IMR-90 (cell line): ENCODE data around the gene VAV3. TPM values are rescaled to one million over a fixed set of nuclear protein-coding genes. Genes with fewer than 3 reads are reported as not detected.

Experiments
- ATAC-seq: fragments of 200-7000 bp; cut with Tn5 transposase; 2 replicates; pipeline ENCODE4 v1.9.1; 2020; ENCODE audit warnings: low read depth, mild to moderate bottlenecking, moderate library complexity
- BruUV-seq: library from RNA; stranded (reverse); fragments of 400-500 nt; replicated peaks from 2 replicates; lab custom pipeline; 2021; lab: Mats Ljungman, UMichigan
- CTCF ChIA-PET: fragments of 300-600 bp; formaldehyde crosslinking; extraction: SDS; loops from one replicate; lab custom pipeline; 2021; ENCODE audit warnings: antibody characterized with exemption; lab: Yijun Ruan, JAX
- POLR2A ChIA-PET: fragments of 300-600 bp; sonication (Branson Sonifier 250); formaldehyde crosslinking; loops from one replicate; lab custom pipeline; 2022; ENCODE audit warnings: antibody characterized with exemption; ENCODE audit not compliant: unreplicated experiment; lab: Charles Lee
- DNase-seq: peaks from one replicate; pipeline ENCODE4 v3.0.0; 2013
- H2AFZ ChIP-seq: replicated peaks from 2 replicates; pipeline ENCODE3; 2013; ENCODE audit warnings: low read length, mild to moderate bottlenecking; ENCODE audit not compliant: poor library complexity
- H2AK5ac ChIP-seq: 2 replicates; pipeline ENCODE4 v1.6.1; 2013; ENCODE audit warnings: low read depth, low read length, inconsistent platforms
- H2AK9ac ChIP-seq: replicated peaks from 2 replicates; pipeline ENCODE3; 2013; ENCODE audit warnings: mild to moderate bottlenecking, low read depth, low read length, moderate library complexity; ENCODE audit not compliant: poor library complexity
- H2BK120ac ChIP-seq: 2 replicates; pipeline ENCODE4 v1.6.1; 2013; ENCODE audit warnings: low read depth, low read length, inconsistent platforms
- H2BK15ac ChIP-seq: 3 replicates; pipeline ENCODE4 v1.6.1; 2013; ENCODE audit warnings: low read depth, low read length, inconsistent platforms
- H2BK20ac ChIP-seq: 2 replicates; pipeline ENCODE4 v1.6.1; 2013; ENCODE audit warnings: low read depth, mild to moderate bottlenecking, inconsistent platforms, low read length, moderate library complexity
- H2BK5ac ChIP-seq: 2 replicates; pipeline ENCODE4 v1.6.1; 2013; ENCODE audit warnings: mild to moderate bottlenecking, low read depth, low read length, inconsistent platforms; ENCODE audit not compliant: poor library complexity, severe bottlenecking
- H3K14ac ChIP-seq: replicated peaks from 2 replicates; pipeline ENCODE4 v1.6.1; 2013; ENCODE audit warnings: low read depth, low read length, inconsistent platforms
- H3K18ac ChIP-seq: 2 replicates; pipeline ENCODE4 v1.6.1; 2013; ENCODE audit warnings: low read depth, low read length, control low read depth
- H3K23ac ChIP-seq: 2 replicates; pipeline ENCODE4 v1.6.1; 2013; ENCODE audit warnings: low read depth, low read length, inconsistent platforms
- H3K27ac ChIP-seq: 2 replicates; pipeline ENCODE4 v1.5.1; 2013; ENCODE audit warnings: mild to moderate bottlenecking, control low read depth, low read length; ENCODE audit not compliant: insufficient read depth
- H3K27me3 ChIP-seq: 2 replicates; pipeline ENCODE4 v1.6.1; 2013; ENCODE audit warnings: low read length; ENCODE audit not compliant: control insufficient read depth, insufficient read depth
- H3K36me3 ChIP-seq: 2 replicates; pipeline ENCODE4 v1.6.1; 2013; ENCODE audit warnings: low read length, mixed read lengths; ENCODE audit not compliant: control insufficient read depth, insufficient read depth
- H3K4ac ChIP-seq: 2 replicates; pipeline ENCODE4 v1.6.1; 2013; ENCODE audit warnings: low read depth, low read length, inconsistent platforms
- H3K4me1 ChIP-seq: 2 replicates; pipeline ENCODE4 v1.6.1; 2013; ENCODE audit warnings: low read length, mixed read lengths; ENCODE audit not compliant: control insufficient read depth, insufficient read depth
- H3K4me2 ChIP-seq: 2 replicates; pipeline ENCODE4 v1.6.1; 2013; ENCODE audit warnings: low read depth, mild to moderate bottlenecking, control low read depth, low read length, moderate library complexity
- H3K4me3 ChIP-seq: 2 replicates; pipeline ENCODE4 v1.5.1; 2013; ENCODE audit warnings: low read depth, mild to moderate bottlenecking, control low read depth, low read length, moderate library complexity; ENCODE audit not compliant: insufficient read depth
- H3K56ac ChIP-seq: 2 replicates; pipeline ENCODE4 v1.6.1; 2013; ENCODE audit warnings: low read length, inconsistent platforms; ENCODE audit not compliant: insufficient read depth; ENCODE audit errors: extremely low read depth
- H3K79me1 ChIP-seq, 2 experiments: 2 replicates each; pipeline ENCODE4 v1.6.1; 2013; ENCODE audit warnings: low read length in 2 of 2, inconsistent platforms in 1 of 2, low read depth in 1 of 2
- H3K9ac ChIP-seq: 2 replicates; pipeline ENCODE4 v1.6.1; 2013; ENCODE audit warnings: low read depth, low read length, control low read depth
- H3K9me1 ChIP-seq: 2 replicates; pipeline ENCODE4 v1.6.1; 2013; ENCODE audit warnings: low read length, inconsistent platforms; ENCODE audit not compliant: insufficient read depth
- H3K9me3 ChIP-seq: 2 replicates; pipeline ENCODE4 v1.6.1; 2013; ENCODE audit warnings: low read length; ENCODE audit not compliant: control insufficient read depth, insufficient read depth
- H4K20me1 ChIP-seq: 2 replicates; pipeline ENCODE4 v1.6.1; 2013; ENCODE audit warnings: low read length, inconsistent platforms; ENCODE audit not compliant: insufficient read depth
- H4K5ac ChIP-seq: 2 replicates; pipeline ENCODE4 v1.6.1; 2013; ENCODE audit warnings: mild to moderate bottlenecking, low read depth, low read length, control low read depth
- H4K8ac ChIP-seq, 2 experiments: 2 replicates each; pipeline ENCODE4 v1.6.1; 2013; ENCODE audit warnings: low read depth in 2 of 2, low read length in 2 of 2, control low read depth in 1 of 2, inconsistent platforms in 1 of 2
- H4K91ac ChIP-seq: 2 replicates; pipeline ENCODE4 v1.6.1; 2013; ENCODE audit warnings: low read depth, low read length, inconsistent platforms; ENCODE audit not compliant: insufficient read depth
- BHLHE40 ChIP-seq: fragments of 150-350 bp; IDR thresholded peaks from 2 replicates; pipeline ENCODE4 v1.6.1; 2016; ENCODE audit warnings: mild to moderate bottlenecking, low read depth, low read length
- CTCF ChIP-seq: conservative IDR thresholded peaks from 2 replicates; pipeline ENCODE4 v1.5.1; 2012; ENCODE audit warnings: mild to moderate bottlenecking, low read depth, low read length, improper control_type of control experiment
- MXI1 ChIP-seq: IDR thresholded peaks from 2 replicates; pipeline ENCODE4 v1.6.1; 2012; ENCODE audit warnings: low read depth, mild to moderate bottlenecking, low read length, moderate library complexity, borderline replicate concordance
- RAD21 ChIP-seq: IDR thresholded peaks from 2 replicates; pipeline ENCODE4 v1.6.1; 2012; ENCODE audit warnings: low read length, improper control_type of control experiment
- RCOR1 ChIP-seq: IDR thresholded peaks from 2 replicates; pipeline ENCODE4 v1.6.1; 2012; ENCODE audit warnings: mild to moderate bottlenecking, low read length, improper control_type of control experiment; ENCODE audit not compliant: insufficient replicate concordance
- SMC3 ChIP-seq: fragments of 150-350 bp; IDR thresholded peaks from 2 replicates; pipeline ENCODE4 v1.6.1; 2016; ENCODE audit warnings: low read depth, mild to moderate bottlenecking, antibody characterized with exemption, low read length, moderate library complexity
- WGBS, 2 experiments: methylation state at CpG; one replicate each; pipeline versions ENCODE4 v1.1.5 to v1.1.7; 2013; ENCODE audit warnings: missing lambda C conversion rate in 2 of 2; ENCODE audit not compliant: insufficient read length in 1 of 2; ENCODE audit errors: extremely low coverage in 2 of 2; 5-methylcytosine and 5-hydroxymethylcytosine counted together
- dilution Hi-C: fragments of 300-500 bp; cut with HindIII; formaldehyde crosslinking; loops from one replicate; pipeline ENCODE4 v1.14.3; 2018; ENCODE audit warnings: low sequenced_read_pairs; ENCODE audit not compliant: unreplicated experiment
- in situ Hi-C: fragments of 300-500 bp; cut with MboI; formaldehyde crosslinking; loops from 3 replicates; pipeline ENCODE4 v1.14.3; 2019; ENCODE audit warnings: low sequenced_read_pairs, inconsistent platforms, mixed read lengths
- intact Hi-C: fragments of 100-400 bp; cut with micrococcal nuclease; formaldehyde crosslinking; loops from 2 replicates; pipeline ENCODE4 v1.10.0; 2022
- polyA plus RNA-seq, 3 experiments: library from polyadenylated mRNA; depleted of rRNA; stranded (reverse); fragments of >200 nt; gene quantifications; 2 replicates each; pipeline ENCODE4 v1.2.3, GENCODE V29; 2012; ENCODE audit warnings: low replicate concordance in 1 of 3
- total RNA-seq: library from RNA; depleted of rRNA; stranded (reverse); fragments of >200 nt; gene quantifications from 2 replicates; pipeline ENCODE4 v1.2.3, GENCODE V29; 2012

VAV3 gene
- total and polyA plus RNA-seq, 2 of the 4 experiments (the other 2 are of a cell fraction) = 0.12 to 0.18 TPM

GRCh38 chr1:107806902-107807301, 158.1 kb downstream of the VAV3 start:
- no peak overlapping the region for H2AK5ac ChIP-seq
- WGBS, 2 experiments = 75% methylated on average over 2 of the region's 4 CpGs; no CpG with 5 or more reads in 1 of the 2 experiments
- ChIA-PET POLR2A (no interaction called here), CTCF (no interaction called here)
- dilution Hi-C loops (no loop called here), intact Hi-C loops (no loop called here), in situ Hi-C loops (no loop called here)
- H3K23ac ChIP-seq = no peak overlapping the region
- no peaks in the 10 kb centered on the region for H3K9me3 ChIP-seq
- no peak overlapping the region for H2BK20ac ChIP-seq
- no peak for ATAC-seq
- no peak overlapping the region for H4K91ac ChIP-seq
- no peak overlapping the region for H2AK9ac ChIP-seq
- no peaks in the 10 kb centered on the region for H3K36me3 ChIP-seq
- H3K4me3 ChIP-seq = no peak overlapping the region
- no TSS peak for BruUV-seq
- H3K27me3 ChIP-seq = no peaks in the 10 kb centered on the region
- no peak overlapping the region for H3K14ac ChIP-seq
- no peaks in the 10 kb centered on the region for H4K20me1 ChIP-seq
- H3K9ac ChIP-seq = no peak overlapping the region
- no peaks in the 10 kb centered on the region for H3K4me1 ChIP-seq
- no peaks in the 10 kb centered on the region for H3K79me1 ChIP-seq
- no peak overlapping the region for H3K56ac ChIP-seq
- H2AFZ ChIP-seq = no peak overlapping the region
- H4K8ac ChIP-seq = no peak overlapping the region
- H3K9me1 ChIP-seq = no peaks in the 10 kb centered on the region
- no peak overlapping the region for H4K5ac ChIP-seq
- no peak overlapping the region for H3K18ac ChIP-seq
- H2BK5ac ChIP-seq = no peak overlapping the region
- no peak overlapping the region for H2BK120ac ChIP-seq
- no peak for DNase-seq
- H3K4me2 ChIP-seq = no peak overlapping the region
- H2BK15ac ChIP-seq = no peak overlapping the region
- TF ChIP-seq MXI1 (no peak), BHLHE40 (no peak), SMC3 (no peak), CTCF (no peak), RCOR1 (no peak), RAD21 (no peak)
- no peak overlapping the region for H3K27ac ChIP-seq
- no peak overlapping the region for H3K4ac ChIP-seq
